ENCODE measurements around the gene RASSF10. TPM values are rescaled to one million over a fixed set of nuclear protein-coding genes. Genes with fewer than 3 reads are reported as not detected.

Gene RASSF10
- total RNA-seq, 1 experiment from 2014 or later = not detected

GRCh38 chr11:13061294-13061990 is 52.3 kb downstream of the RASSF10 start:
- BruUV-seq (replicated peaks) = no TSS peak
- ChIA-PET CTCF (interaction anchor here (0.7 to 1.1 kb wide), 2 partner anchors 10 to 90 kb away, joined by 3 to 4 read pairs; no protein-coding TSS in a partner anchor), POLR2A (interaction anchor here (0.9 kb wide), 1 partner anchor 22 kb away, joined by 3 read pairs; no protein-coding TSS in a partner anchor)
- H3K27ac Mint-ChIP-seq (ENCODE audit: low read depth, unreplicated experiment) = no peak overlapping the region
- H3K27me3 Mint-ChIP-seq (ENCODE audit: insufficient read depth, unreplicated experiment) = no peaks in the 10 kb centered on the region
- DNase-seq (ENCODE audit: unreplicated experiment) = no peak
- no peak for TF ChIP-seq CTCF (IDR thresholded peaks at IDR 0.05; ENCODE audit: unreplicated experiment)
- H3K9me3 Mint-ChIP-seq (ENCODE audit: unreplicated experiment) = peaks cover 13% of the 10 kb centered on the region
- H3K4me1 Mint-ChIP-seq (ENCODE audit: insufficient read depth, unreplicated experiment) = peaks cover 12% of the 10 kb centered on the region
- no peaks in the 10 kb centered on the region for H3K36me3 Mint-ChIP-seq (ENCODE audit: insufficient read depth, unreplicated experiment)
- H3K4me3 Mint-ChIP-seq (ENCODE audit: unreplicated experiment) = no peak overlapping the region
- intact Hi-C loops (cut with micrococcal nuclease) = no loop called here

Measured in MCF 10A (cell line).